ENCODE data around the gene KYAT1.

Gene KYAT1

GRCh38 chr9:128840524-128840923 lies 41.2 kb downstream of the KYAT1 start:
- DNase-seq (ENCODE audit: low read depth in 2 of 2), result no peak

GRCh38 chr9:128838338-128838737 lies 43.4 kb downstream of the KYAT1 start:
- no peak for DNase-seq (ENCODE audit: low read depth in 2 of 2)

- no peak for DNase-seq (ENCODE audit: low read depth in 2 of 2)
Measured at GRCh38 chr9:128836509-128837145, 45.1 kb downstream of the KYAT1 start.

- DNase-seq (ENCODE audit: low read depth in 2 of 2), result no peak
Measured at GRCh38 chr9:128835246-128836210, 46.2 kb downstream of the KYAT1 start.

GRCh38 chr9:128833696-128834095 lies 48.1 kb downstream of the KYAT1 start:
- DNase-seq (ENCODE audit: low read depth in 2 of 2), result no peak

GRCh38 chr9:128829477-128830251 lies 52.1 kb downstream of the KYAT1 start, which contains the start of gene SPOUT1:
SPOUT1 (minus strand) TSS chr9:128829794; CDS start chr9:128829780, 14 bp downstream.
- DNase-seq (ENCODE audit: low read depth in 2 of 2), result peak; percentile 86 to 88

GRCh38 chr9:128828719-128829452 lies 52.9 kb downstream of the KYAT1 start:
- no peak for DNase-seq (ENCODE audit: low read depth in 2 of 2)

- no peak for DNase-seq (ENCODE audit: low read depth in 2 of 2)
Measured at GRCh38 chr9:128828267-128828666, 53.5 kb downstream of the KYAT1 start.

GRCh38 chr9:128825923-128826700 lies 55.6 kb downstream of the KYAT1 start:
- DNase-seq (ENCODE audit: low read depth in 2 of 2), result no peak

- no peak for DNase-seq (ENCODE audit: low read depth in 2 of 2)
Measured at GRCh38 chr9:128824911-128825310, 56.8 kb downstream of the KYAT1 start.

GRCh38 chr9:128823903-128824406 lies 57.8 kb downstream of the KYAT1 start:
- no peak for DNase-seq (ENCODE audit: low read depth in 2 of 2)

- no peak for DNase-seq (ENCODE audit: low read depth in 2 of 2)
Measured at GRCh38 chr9:128823362-128823902, 58.3 kb downstream of the KYAT1 start.

- DNase-seq (ENCODE audit: low read depth in 2 of 2), result no peak
Measured at GRCh38 chr9:128822407-128823042, 59.2 kb downstream of the KYAT1 start.

GRCh38 chr9:128821584-128822406 lies 60.0 kb downstream of the KYAT1 start:
- DNase-seq (ENCODE audit: low read depth in 2 of 2), result no peak

- DNase-seq (ENCODE audit: low read depth in 2 of 2), result no peak
Measured at GRCh38 chr9:128820665-128821583, 60.8 kb downstream of the KYAT1 start.

GRCh38 chr9:128819716-128820664 lies 61.8 kb downstream of the KYAT1 start:
- DNase-seq (ENCODE audit: low read depth in 2 of 2), result no peak

Data from stimulated activated CD8-positive, alpha-beta memory T cell treated with anti-CD3 and anti-CD28 coated beads, Interleukin-7, amount 100 ng/mL, for 1 hour (primary cell).